Left lung (tissue), 10 donors: Measurements from ENCODE around the gene FUT2. TPM values are rescaled to one million over a fixed set of nuclear protein-coding genes. Genes with fewer than 3 reads are reported as not detected.

Experiments
- ATAC-seq: fragments of 200-7000 bp; cut with Tn5 transposase; one replicate; pipeline ENCODE4 v1.9.1; 2020; ENCODE audit warnings: moderate library complexity
- DNase-seq, 4 donors: peaks; one replicate each; pipeline ENCODE4 v3.0.0-alpha.2; 2013 to 2020
- H3K27ac ChIP-seq, 2 donors: fragments of 200-600 bp; sonication (generic) in 1 of 2; one replicate each; pipeline versions ENCODE4 v1.5.0 to v1.8.0; 2020 to 2021
- H3K27me3 ChIP-seq, 2 donors: fragments of 200-600 bp; sonication (generic) in 1 of 2; one replicate each; pipeline versions ENCODE4 v1.5.0 to v1.8.0; 2020 to 2021
- H3K36me3 ChIP-seq, 2 donors: fragments of 200-600 bp; sonication (generic) in 1 of 2; one replicate each; pipeline versions ENCODE4 v1.5.0 to v1.8.0; 2020 to 2021
- H3K4me1 ChIP-seq, 2 donors: fragments of 200-600 bp; one replicate each; pipeline ENCODE4 v1.8.0; 2021
- H3K4me3 ChIP-seq, 2 donors: fragments of 200-600 bp; sonication (generic) in 1 of 2; one replicate each; pipeline versions ENCODE4 v1.5.0 to v1.8.0; 2020 to 2021; ENCODE audit warnings: mild to moderate bottlenecking in 1 of 2
- H3K9me3 ChIP-seq, 2 donors: fragments of 200-600 bp; sonication (generic) in 1 of 2; one replicate each; pipeline versions ENCODE4 v1.5.0 to v1.8.0; 2020 to 2021
- CTCF ChIP-seq, 2 donors: fragments of 200-600 bp; sonication (generic) in 1 of 2; IDR thresholded peaks; one replicate each; pipeline versions ENCODE4 v1.5.0 to v1.8.0; 2021; ENCODE audit warnings: antibody characterized with exemption in 2 of 2
- intact Hi-C, 2 donors: fragments of 100-400 bp; cut with DNase I; formaldehyde crosslinking; loops; one replicate each; pipeline versions ENCODE4 v1.11.2 to v1.14.2; 2022
- polyA plus RNA-seq, 6 donors: library from polyadenylated mRNA; unstranded; fragments of 120-200 nt; gene quantifications; one replicate each; pipeline ENCODE4 v1.2.1, GENCODE V29; 2013; ENCODE audit not compliant: insufficient read length in 6 of 6
- total RNA-seq, 2 donors: library from RNA; stranded (reverse); fragmentation: NEBNext Ultra II Directional; extraction: Animal tissue kit (Norgen Biotek cat#: 25700); gene quantifications; one replicate each; pipeline ENCODE4 v1.2.1, GENCODE V29; 2021
- donor health status: DM: no; HTN: yes; CAD: no.
- donor health status: DM: no; HTN: no; CAD: no.

FUT2 gene
- total and polyA plus RNA-seq, 8 donors = 1.1 to 3.7 (median 2.7) TPM

DNA sequence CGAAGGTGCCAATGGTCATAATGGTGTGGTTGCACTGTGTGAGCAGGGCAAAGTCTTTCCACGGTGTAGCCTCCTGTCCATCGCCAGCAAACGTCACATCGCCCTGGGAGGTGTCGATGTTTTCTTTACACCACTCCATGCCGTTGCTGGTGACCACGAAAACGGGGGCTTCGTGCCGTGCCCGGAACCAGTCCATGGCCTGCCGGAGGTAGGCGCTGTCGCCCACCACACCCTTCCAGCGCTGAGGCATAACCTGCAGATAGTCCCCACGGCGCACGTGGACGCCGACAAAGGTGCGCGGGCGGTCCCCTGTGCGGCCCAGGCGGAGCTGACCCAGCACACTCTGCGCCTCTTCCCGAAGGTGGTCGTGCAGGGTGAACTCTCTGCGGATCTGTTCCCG is 54.6 kb downstream of the FUT2 start:
- ATAC-seq (no peak), DNase-seq (no peak)
- H3K27ac ChIP-seq = no peak overlapping the region
- H3K36me3 ChIP-seq = no peaks in the 10 kb centered on the region
- H3K27me3 ChIP-seq = peaks cover 21 to 68% of the 10 kb centered on the region in 2 donors
- H3K4me1 ChIP-seq = peaks cover 13 to 21% of the 10 kb centered on the region in 2 donors
- no peaks in the 10 kb centered on the region for H3K9me3 ChIP-seq
- intact Hi-C loops = no loop called here
- H3K4me3 ChIP-seq = peak overlapping the region in 1 of 2 donors; percentile 48
- no peak for TF ChIP-seq CTCF (IDR thresholded peaks at IDR 0.05)

- DNase-seq (no peak), ATAC-seq (no peak)
- Histone ChIP-seq H3K4me3 (peak overlapping the region in 1 of 2 donors; percentile 48), H3K27ac (peak overlapping the region in 1 of 2 donors; percentile 69), H3K9me3 (no peaks in the 10 kb centered on the region), H3K36me3 (no peaks in the 10 kb centered on the region), H3K27me3 (peaks cover 21 to 62% of the 10 kb centered on the region in 2 donors), H3K4me1 (peaks cover 13 to 21% of the 10 kb centered on the region in 2 donors)
- TF ChIP-seq CTCF (IDR thresholded peaks at IDR 0.05) = no peak
- intact Hi-C loops = no loop called here
These were observed 55.2 kb downstream of the FUT2 start for GRCh38 chr19:48750771-48751504.

DNA sequence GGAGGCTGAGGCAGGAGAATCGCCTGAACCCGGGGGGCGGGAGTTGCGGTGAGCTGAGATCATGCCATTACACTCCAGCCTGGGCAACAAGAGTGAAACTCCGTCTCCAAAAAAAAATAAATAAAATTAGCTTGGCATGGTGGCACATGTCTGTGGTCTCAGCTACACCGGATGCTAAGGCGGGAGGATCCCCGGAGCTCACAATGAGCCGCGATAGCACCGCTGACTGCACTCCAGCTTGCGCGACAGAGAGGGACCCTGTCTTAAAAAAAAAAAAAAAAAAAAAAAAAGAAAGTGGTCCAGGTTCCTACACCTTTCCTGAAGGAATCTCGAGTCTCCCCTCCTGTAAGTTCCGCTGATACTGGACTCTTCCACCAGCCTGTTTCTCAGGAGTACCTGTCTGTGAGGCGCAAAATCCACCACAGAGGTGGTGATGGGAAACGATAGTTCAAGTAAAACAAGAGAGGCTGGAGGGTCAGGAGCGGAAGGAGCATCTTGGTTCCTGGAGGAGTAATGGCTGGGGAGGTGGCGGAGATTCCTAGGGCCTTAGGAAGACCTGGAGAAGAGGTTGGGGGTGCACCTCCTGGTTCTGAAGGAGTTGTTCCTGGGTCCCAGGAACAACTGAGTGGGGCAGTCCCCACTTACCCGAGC is 56.2 kb downstream of the FUT2 start:
- no peaks in the 10 kb centered on the region for H3K9me3 ChIP-seq
- TF ChIP-seq CTCF (IDR thresholded peaks at IDR 0.05) = no peak
- H3K4me1 ChIP-seq = peaks cover 13 to 21% of the 10 kb centered on the region in 2 donors
- intact Hi-C loops = no loop called here
- no peaks in the 10 kb centered on the region for H3K36me3 ChIP-seq
- ATAC-seq (no peak), DNase-seq (no peak)
- H3K27me3 ChIP-seq = peaks cover 21 to 52% of the 10 kb centered on the region in 2 donors
- peak overlapping the region; percentile 69 for H3K27ac ChIP-seq
- peak overlapping the region; percentile 40 to 48 for H3K4me3 ChIP-seq

DNA sequence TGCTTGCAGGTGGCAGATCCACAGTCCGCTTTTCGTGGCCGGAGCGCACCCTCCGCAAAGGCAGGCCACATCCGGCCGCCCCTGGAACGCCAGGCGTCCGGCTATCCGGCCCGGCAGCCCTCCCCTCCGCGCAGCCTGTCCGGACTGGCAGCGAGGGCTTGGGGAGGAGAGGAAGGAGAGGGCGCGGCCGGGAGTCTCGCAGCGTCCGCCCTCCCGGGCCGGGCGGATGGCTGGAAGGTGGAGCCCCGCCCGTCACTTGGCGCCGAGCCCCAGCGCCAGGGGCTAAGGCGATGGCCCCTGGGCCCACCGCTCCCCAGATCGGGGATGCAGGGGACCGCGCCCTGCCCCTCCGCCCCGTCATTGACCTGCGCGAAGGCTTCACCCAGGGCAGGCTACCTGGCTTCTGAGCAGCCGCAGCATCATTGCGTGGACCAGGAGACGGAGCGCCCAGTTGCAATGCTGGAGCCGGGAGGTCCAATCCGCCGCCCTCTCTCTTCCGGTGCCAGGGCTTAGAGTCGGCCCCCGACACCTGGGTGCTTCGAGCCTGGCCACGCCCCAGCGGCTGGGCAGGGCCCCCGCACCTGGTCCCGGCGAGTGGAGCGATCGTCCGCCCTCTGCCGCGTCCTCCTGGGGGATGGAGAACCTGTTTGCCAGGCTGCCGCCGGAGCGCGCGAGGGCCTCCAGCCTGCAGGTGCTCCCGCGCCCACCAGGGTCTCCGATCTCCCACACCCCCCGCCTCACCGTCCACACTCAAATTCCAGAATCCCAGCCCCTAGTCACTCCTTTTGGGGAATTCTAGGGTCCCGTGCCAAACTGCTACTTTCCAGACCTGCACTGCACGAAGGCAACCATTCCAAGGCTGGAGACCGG is 57.0 kb downstream of the FUT2 start, which contains the start of gene FUT1:
TSS of gene FUT1 (minus strand) at position 146 of the 870 bp plus-strand sequence. CDS start 1,360 bp downstream, outside the sequence.
- Histone ChIP-seq H3K36me3 (no peaks in the 10 kb centered on the region), H3K27me3 (peaks cover 21 to 47% of the 10 kb centered on the region in 2 donors), H3K4me1 (peaks cover 13 to 17% of the 10 kb centered on the region in 2 donors), H3K9me3 (no peaks in the 10 kb centered on the region), H3K27ac (peak within 1 kb of the TSS; percentile 69), H3K4me3 (peak within 1 kb of the TSS; percentile 40 to 48)
- no peak for TF ChIP-seq CTCF (IDR thresholded peaks at IDR 0.05)
- ATAC-seq = peak; percentile 93
- DNase-seq = peak; percentile 52 to 89 (median 86)
- intact Hi-C loops = no loop called here
